KOPT-K1 (cell line): Measurements from ENCODE around the gene MAPK10.

Experiments used
- H3K27ac ChIP-seq: fragments of 200-600 bp; sonication (generic); 2 replicates; pipeline ENCODE4 v1.5.1; 2016; ENCODE audit warnings: antibody characterized with exemption, mild to moderate bottlenecking, low read depth, low read length; ENCODE audit not compliant: poor library complexity, severe bottlenecking
- H3K36me3 ChIP-seq: fragments of 200-600 bp; sonication (generic); 2 replicates; pipeline ENCODE4 v1.5.1; 2017; ENCODE audit warnings: antibody characterized with exemption, mild to moderate bottlenecking, low read length, moderate library complexity; ENCODE audit not compliant: insufficient read depth
- H3K9me3 ChIP-seq: fragments of 200-600 bp; sonication (generic); 2 replicates; pipeline ENCODE4 v1.5.1; 2017; ENCODE audit warnings: antibody characterized with exemption, low read length, mild to moderate bottlenecking; ENCODE audit not compliant: insufficient read depth, poor library complexity, severe bottlenecking

The MAPK10 gene

GRCh38 chr4:86013621-86014020, 346.2 kb downstream of the MAPK10 start:
- H3K27ac ChIP-seq = no peak overlapping the region
- no peaks in the 10 kb centered on the region for H3K36me3 ChIP-seq
- no peaks in the 10 kb centered on the region for H3K9me3 ChIP-seq

GRCh38 chr4:86011117-86011516, 348.7 kb downstream of the MAPK10 start:
- Histone ChIP-seq H3K27ac (no peak overlapping the region), H3K36me3 (no peaks in the 10 kb centered on the region)

GRCh38 chr4:86007042-86007441, 352.8 kb downstream of the MAPK10 start:
- no peaks in the 10 kb centered on the region for H3K36me3 ChIP-seq
- no peak overlapping the region for H3K27ac ChIP-seq
- H3K9me3 ChIP-seq = no peaks in the 10 kb centered on the region

More at GRCh38 chr4:86011117-86011516, 348.7 kb downstream of the MAPK10 start:
- no peaks in the 10 kb centered on the region for H3K9me3 ChIP-seq

- no peaks in the 10 kb centered on the region for H3K36me3 ChIP-seq
- no peak overlapping the region for H3K27ac ChIP-seq
- no peaks in the 10 kb centered on the region for H3K9me3 ChIP-seq
These were observed 353.8 kb downstream of the MAPK10 start for GRCh38 chr4:86006057-86006456.

GRCh38 chr4:86004030-86004429, 355.8 kb downstream of the MAPK10 start:
- Histone ChIP-seq H3K27ac (no peak overlapping the region), H3K9me3 (no peaks in the 10 kb centered on the region), H3K36me3 (no peaks in the 10 kb centered on the region)

- H3K27ac ChIP-seq = no peak overlapping the region
- H3K36me3 ChIP-seq = no peaks in the 10 kb centered on the region
These were observed 358.3 kb downstream of the MAPK10 start for GRCh38 chr4:86001591-86001990.

GRCh38 chr4:85995361-85995760, 364.5 kb downstream of the MAPK10 start:
- no peak overlapping the region for H3K27ac ChIP-seq
- H3K36me3 ChIP-seq = no peaks in the 10 kb centered on the region
- no peaks in the 10 kb centered on the region for H3K9me3 ChIP-seq

More at GRCh38 chr4:86001591-86001990, 358.3 kb downstream of the MAPK10 start:
- H3K9me3 ChIP-seq = no peaks in the 10 kb centered on the region

GRCh38 chr4:85994576-85994975, 365.3 kb downstream of the MAPK10 start:
- Histone ChIP-seq H3K36me3 (no peaks in the 10 kb centered on the region), H3K9me3 (no peaks in the 10 kb centered on the region), H3K27ac (no peak overlapping the region)

- no peaks in the 10 kb centered on the region for H3K36me3 ChIP-seq
- H3K27ac ChIP-seq = no peak overlapping the region
- no peaks in the 10 kb centered on the region for H3K9me3 ChIP-seq
These were observed 366.2 kb downstream of the MAPK10 start for GRCh38 chr4:85993641-85994040.

GRCh38 chr4:85986266-85986665, 373.6 kb downstream of the MAPK10 start:
- no peak overlapping the region for H3K27ac ChIP-seq
- no peaks in the 10 kb centered on the region for H3K36me3 ChIP-seq
- no peaks in the 10 kb centered on the region for H3K9me3 ChIP-seq

GRCh38 chr4:85979276-85979675, 380.6 kb downstream of the MAPK10 start:
- Histone ChIP-seq H3K9me3 (no peaks in the 10 kb centered on the region), H3K27ac (no peak overlapping the region), H3K36me3 (no peaks in the 10 kb centered on the region)

GRCh38 chr4:85970535-85970934, 389.3 kb downstream of the MAPK10 start:
- Histone ChIP-seq H3K36me3 (no peaks in the 10 kb centered on the region), H3K27ac (no peak overlapping the region), H3K9me3 (no peaks in the 10 kb centered on the region)

GRCh38 chr4:85968945-85969819, 390.7 kb downstream of the MAPK10 start:
- H3K36me3 ChIP-seq = no peaks in the 10 kb centered on the region
- H3K27ac ChIP-seq = no peak overlapping the region
- H3K9me3 ChIP-seq = no peaks in the 10 kb centered on the region

GRCh38 chr4:85967872-85968271, 392.0 kb downstream of the MAPK10 start:
- Histone ChIP-seq H3K9me3 (no peaks in the 10 kb centered on the region), H3K36me3 (no peaks in the 10 kb centered on the region), H3K27ac (no peak overlapping the region)

GRCh38 chr4:85966373-85966772, 393.5 kb downstream of the MAPK10 start:
- no peak overlapping the region for H3K27ac ChIP-seq
- H3K36me3 ChIP-seq = no peaks in the 10 kb centered on the region
- H3K9me3 ChIP-seq = no peaks in the 10 kb centered on the region

GRCh38 chr4:85965529-85965928, 394.3 kb downstream of the MAPK10 start:
- H3K27ac ChIP-seq = no peak overlapping the region
- H3K36me3 ChIP-seq = no peaks in the 10 kb centered on the region
- H3K9me3 ChIP-seq = no peaks in the 10 kb centered on the region
